Amygdala (tissue), 56 donors: ENCODE measurements around the gene TSPOAP1.

Experiments used
- DNase-seq, 56 donors: peaks; one replicate each; lab custom pipeline; 2025; lab: John Stamatoyannopoulos, UW

Gene TSPOAP1

GRCh38 chr17:58320570-58321323 is 7.8 kb downstream of the TSPOAP1 start:
- DNase-seq: no peak

- no peak for DNase-seq
Observed at GRCh38 chr17:58320163-58320558, 8.4 kb downstream of the TSPOAP1 start.

- DNase-seq: no peak
Observed at GRCh38 chr17:58319173-58320162, 9.1 kb downstream of the TSPOAP1 start.

- DNase-seq: no peak
Observed at GRCh38 chr17:58318627-58319172, 9.9 kb downstream of the TSPOAP1 start.

- DNase-seq: no peak
Observed at GRCh38 chr17:58318065-58318481, 10.5 kb downstream of the TSPOAP1 start.

GRCh38 chr17:58317421-58318064 is 11.1 kb downstream of the TSPOAP1 start:
- DNase-seq: peak in 2 of 56 donors; percentile 29 to 35

- no peak for DNase-seq
Observed at GRCh38 chr17:58316260-58316960, 12.2 kb downstream of the TSPOAP1 start.

- DNase-seq: no peak
Observed at GRCh38 chr17:58315750-58316149, 12.8 kb downstream of the TSPOAP1 start.

GRCh38 chr17:58315281-58315711 is 13.3 kb downstream of the TSPOAP1 start:
- no peak for DNase-seq

- DNase-seq: no peak
Observed at GRCh38 chr17:58314706-58315015, 13.9 kb downstream of the TSPOAP1 start.

- DNase-seq: no peak
Observed at GRCh38 chr17:58313815-58314705, 14.5 kb downstream of the TSPOAP1 start.

- no peak for DNase-seq
Observed at GRCh38 chr17:58312829-58313228, 15.8 kb downstream of the TSPOAP1 start.

GRCh38 chr17:58312021-58312630 is 16.5 kb downstream of the TSPOAP1 start:
- no peak for DNase-seq

GRCh38 chr17:58311429-58311894 is 17.1 kb downstream of the TSPOAP1 start:
- DNase-seq: no peak

GRCh38 chr17:58310511-58311428 is 17.8 kb downstream of the TSPOAP1 start:
- DNase-seq: no peak

- no peak for DNase-seq
Observed at GRCh38 chr17:58309918-58310259, 18.7 kb downstream of the TSPOAP1 start.
